HEK293 (cell line): ENCODE measurements around the gene AGFG1.

Experiments used
- PATZ1 ChIP-seq: fragments of 450-650 bp; formaldehyde crosslinking; IDR thresholded peaks from 2 replicates; pipeline ENCODE4 v1.5.1; 2016; ENCODE audit warnings: missing biosample characterization, missing genetic modification characterization
- REST ChIP-seq: fragments of 450-650 bp; formaldehyde crosslinking; IDR thresholded peaks from 2 replicates; pipeline ENCODE4 v1.5.1; 2016; ENCODE audit warnings: missing biosample characterization, missing genetic modification characterization
- ZNF324 ChIP-seq: fragments of 450-650 bp; formaldehyde crosslinking; IDR thresholded peaks from 2 replicates; pipeline ENCODE4 v1.5.1; 2016; ENCODE audit warnings: missing biosample characterization, missing genetic modification characterization
- ZNF530 ChIP-seq: fragments of 450-650 bp; formaldehyde crosslinking; IDR thresholded peaks from 2 replicates; pipeline ENCODE4 v1.5.1; 2016; ENCODE audit warnings: low read depth, missing biosample characterization, missing genetic modification characterization
- ZNF596 ChIP-seq: fragments of 450-650 bp; IDR thresholded peaks from 2 replicates; pipeline ENCODE4 v1.5.0; 2018; ENCODE audit warnings: missing biosample characterization, mild to moderate bottlenecking, missing genetic modification characterization, moderate library complexity

GRCh38 chr2:227473122-227473461, 1.1 kb downstream of the AGFG1 start:
- TF ChIP-seq ZNF530 (tag by site-specific recombination) = no peak
- TF ChIP-seq ZNF596 = no peak
- TF ChIP-seq ZNF324 (tag by site-specific recombination) = no peak
- TF ChIP-seq REST (tag by site-specific recombination) = no peak
- TF ChIP-seq PATZ1 (tag by site-specific recombination) = no peak
